H1 (cell line): ENCODE results near the gene CD44. TPM values are rescaled to one million over a fixed set of nuclear protein-coding genes. Genes with fewer than 3 reads are reported as not detected.

Experiments
- CTCF ChIA-PET: fragments of 300-600 bp; sonication (Branson Sonifier 250); formaldehyde crosslinking; loops from one replicate; lab custom pipeline; 2021; ENCODE audit not compliant: partially characterized antibody; lab: Charles Lee
- POLR2A ChIA-PET: fragments of 300-600 bp; sonication (Branson Sonifier 250); formaldehyde crosslinking; loops from one replicate; lab custom pipeline; 2021; ENCODE audit warnings: inconsistent platforms; ENCODE audit not compliant: partially characterized antibody; lab: Charles Lee
- DNase-seq, 2 experiments: peaks; one replicate each; pipeline versions ENCODE4 v3.0.0 to v3.0.0-alpha.2; 2010 to 2022; ENCODE audit warnings: low spot score in 2 of 2, low read depth in 1 of 2, mixed read lengths in 1 of 2
- FAIRE-seq: peaks from 2 replicates; lab custom pipeline; 2011; peaks lifted over from hg19 to GRCh38; lab: Jason Lieb, UNC
- H2AFZ ChIP-seq: 2 replicates; pipeline ENCODE4 v1.8.1; 2012; ENCODE audit warnings: low read length, inconsistent platforms
- H2AK5ac ChIP-seq: 2 replicates; pipeline ENCODE4 v1.6.1; 2013; ENCODE audit warnings: low read depth, low read length
- H2BK120ac ChIP-seq: replicated peaks from 2 replicates; pipeline ENCODE3; 2013; ENCODE audit warnings: low read depth, low read length, inconsistent platforms
- H2BK12ac ChIP-seq: 2 replicates; pipeline ENCODE4 v1.6.1; 2013; ENCODE audit warnings: low read depth, low read length
- H2BK15ac ChIP-seq: 2 replicates; pipeline ENCODE4 v1.6.1; 2013; ENCODE audit warnings: low read length
- H2BK20ac ChIP-seq: 2 replicates; pipeline ENCODE4 v1.6.1; 2013; ENCODE audit warnings: low read length
- H2BK5ac ChIP-seq: 2 replicates; pipeline ENCODE4 v1.6.1; 2013; ENCODE audit warnings: low read depth, low read length
- H3K14ac ChIP-seq: 2 replicates; pipeline ENCODE4 v1.6.1; 2013; ENCODE audit warnings: inconsistent platforms; ENCODE audit not compliant: insufficient read length
- H3K18ac ChIP-seq: 2 replicates; pipeline ENCODE4 v1.6.1; 2013; ENCODE audit warnings: low read length; ENCODE audit errors: extremely low read depth
- H3K23ac ChIP-seq: 2 replicates; pipeline ENCODE4 v1.6.1; 2013; ENCODE audit warnings: inconsistent platforms; ENCODE audit not compliant: insufficient read length
- H3K23me2 ChIP-seq: 2 replicates; pipeline ENCODE4 v1.6.1; 2013; ENCODE audit warnings: low read depth, low read length
- H3K27ac ChIP-seq: 2 replicates; pipeline ENCODE4 v1.6.1; 2011; ENCODE audit warnings: low read depth, low read length, inconsistent platforms
- H3K27me3 ChIP-seq, 4 experiments: replicated peaks in 1 of 4; 1 replicate in 1 of 4; 2 replicates in 3 of 4; pipeline versions ENCODE4 v1.6.1 to v1.8.1; 2011 to 2013; ENCODE audit warnings: low read length in 3 of 4, mild to moderate bottlenecking in 3 of 4, inconsistent platforms in 2 of 4, mixed read lengths in 2 of 4, moderate library complexity in 1 of 4; ENCODE audit not compliant: control insufficient read depth in 3 of 4, insufficient read depth in 3 of 4; ENCODE audit errors: extremely low read depth in 1 of 4
- H3K36me3 ChIP-seq, 4 experiments: 2 replicates each; pipeline versions ENCODE4 v1.6.1 to v1.8.1; 2011 to 2013; ENCODE audit warnings: mild to moderate bottlenecking in 4 of 4, low read length in 3 of 4, moderate library complexity in 2 of 4, control low read depth in 1 of 4, inconsistent platforms in 1 of 4; ENCODE audit not compliant: insufficient read depth in 4 of 4, control insufficient read depth in 2 of 4
- H3K4ac ChIP-seq: replicated peaks from 2 replicates; pipeline ENCODE3; 2013; ENCODE audit warnings: low read length, low read depth, mixed read lengths, inconsistent platforms; ENCODE audit not compliant: insufficient read length
- H3K4me1 ChIP-seq, 4 experiments: replicated peaks in 1 of 4; 1 replicate in 1 of 4; 2 replicates in 3 of 4; pipeline versions ENCODE4 v1.6.1 to v1.8.1; 2011 to 2013; ENCODE audit warnings: low read length in 3 of 4, inconsistent platforms in 2 of 4, mixed read lengths in 1 of 4; ENCODE audit not compliant: insufficient read depth in 4 of 4, control insufficient read depth in 3 of 4
- H3K4me2 ChIP-seq, 2 experiments: 2 replicates each; pipeline versions ENCODE4 v1.6.1 to v1.8.1; 2011 to 2013; ENCODE audit warnings: low read depth in 2 of 2, low read length in 2 of 2, control low read depth in 1 of 2, inconsistent platforms in 1 of 2, mild to moderate bottlenecking in 1 of 2; ENCODE audit not compliant: insufficient read depth in 1 of 2
- H3K4me3 ChIP-seq, 4 experiments: fragments of 200-600, 300-600 bp in 1 of 4; sonication (generic), shearing (Covaris generic), sonication (Bioruptor Twin) in 1 of 4; 2 replicates each; pipeline versions ENCODE4 v1.5.1 to v1.8.1; 2011 to 2016; ENCODE audit warnings: low read length in 4 of 4, low read depth in 3 of 4, control low read depth in 2 of 4, inconsistent platforms in 2 of 4, mild to moderate bottlenecking in 2 of 4, mixed read lengths in 1 of 4, moderate library complexity in 1 of 4; ENCODE audit not compliant: insufficient read depth in 2 of 4; ENCODE audit errors: extremely low read depth in 1 of 4
- H3K56ac ChIP-seq: replicated peaks from 2 replicates; pipeline ENCODE3; 2013; ENCODE audit warnings: low read depth, mild to moderate bottlenecking, mixed read lengths, low read length, inconsistent platforms; ENCODE audit not compliant: insufficient read length
- H3K79me1 ChIP-seq: 2 replicates; pipeline ENCODE4 v1.6.1; 2013; ENCODE audit warnings: low read depth, low read length, control low read depth
- H3K79me2 ChIP-seq, 2 experiments: 2 replicates each; pipeline versions ENCODE4 v1.6.1 to v1.8.1; 2012 to 2013; ENCODE audit warnings: low read length in 2 of 2, mild to moderate bottlenecking in 2 of 2, inconsistent platforms in 1 of 2; ENCODE audit not compliant: insufficient read depth in 2 of 2, control insufficient read depth in 1 of 2
- H3K9ac ChIP-seq, 4 experiments: replicated peaks in 1 of 4; 1 replicate in 1 of 4; 2 replicates in 3 of 4; pipeline versions ENCODE4 v1.6.1 to v1.8.1; 2011 to 2013; ENCODE audit warnings: low read depth in 3 of 4, low read length in 3 of 4, control low read depth in 2 of 4, mild to moderate bottlenecking in 2 of 4, moderate library complexity in 2 of 4, inconsistent platforms in 1 of 4; ENCODE audit errors: extremely low read depth in 1 of 4
- H3K9me3 ChIP-seq, 2 experiments: 2 replicates each; pipeline versions ENCODE4 v1.6.1 to v1.8.1; 2012 to 2013; ENCODE audit warnings: mild to moderate bottlenecking in 2 of 2, moderate library complexity in 2 of 2, control low read depth in 1 of 2, inconsistent platforms in 1 of 2, low read depth in 1 of 2, low read length in 1 of 2, mixed read lengths in 1 of 2; ENCODE audit not compliant: insufficient read depth in 2 of 2
- H4K20me1 ChIP-seq, 2 experiments: replicated peaks in 1 of 2; 2 replicates each; pipeline versions ENCODE3 to v1.8.1; 2011 to 2013; ENCODE audit warnings: inconsistent platforms in 2 of 2, low read length in 2 of 2, mild to moderate bottlenecking in 1 of 2; ENCODE audit not compliant: insufficient read depth in 2 of 2, control insufficient read depth in 1 of 2
- H4K5ac ChIP-seq: 2 replicates; pipeline ENCODE4 v1.6.1; 2013; ENCODE audit warnings: low read length, low read depth, mixed read lengths, inconsistent platforms; ENCODE audit not compliant: insufficient read length
- H4K8ac ChIP-seq: 2 replicates; pipeline ENCODE4 v1.8.0; 2013; ENCODE audit warnings: mild to moderate bottlenecking, moderate library complexity, low read length, inconsistent platforms; ENCODE audit not compliant: insufficient read depth; ENCODE audit errors: extremely low read depth
- H4K91ac ChIP-seq: replicated peaks from 2 replicates; pipeline ENCODE3; 2013; ENCODE audit warnings: low read length, mixed read lengths, inconsistent platforms; ENCODE audit not compliant: insufficient read length
- WGBS, 2 experiments: shearing (Covaris generic) in 1 of 2; methylation state at CpG; one replicate each; pipeline versions ENCODE4 v1.1.6 to v1.1.7; 2013 to 2015; ENCODE audit warnings: low lambda C conversion rate in 2 of 2, mixed read lengths in 2 of 2, inconsistent platforms in 1 of 2, low coverage in 1 of 2, missing lambda C conversion rate in 1 of 2; ENCODE audit not compliant: insufficient replicate concordance in 2 of 2, insufficient coverage in 1 of 2, insufficient read length in 1 of 2; ENCODE audit errors: extremely low coverage in 1 of 2, missing lambda C conversion rate in 1 of 2; 5-methylcytosine and 5-hydroxymethylcytosine counted together
- polyA plus RNA-seq, 7 experiments: library from polyadenylated mRNA; depleted of rRNA in 3 of 7; stranded (reverse) in 5 of 7; unstranded in 2 of 7; fragments of >200 nt in 5 of 7; fragments of 200-250 nt in 2 of 7; gene quantifications; 1 replicate in 5 of 7; 2 replicates in 1 of 7; 4 replicates in 1 of 7; pipeline versions ENCODE4 v1.2.1 to v1.2.3, GENCODE V29; 2011 to 2013; ENCODE audit warnings: missing spikeins in 2 of 7, mixed read lengths in 2 of 7
- total RNA-seq: library from RNA; stranded (reverse); fragmentation: NEBNext Ultra II Directional; extraction: Animal tissue kit (Norgen Biotek cat#: 25700); gene quantifications from 2 replicates; pipeline ENCODE4 v1.2.1, GENCODE V29; 2021

The CD44 gene
- total and polyA plus RNA-seq, 2 of the 8 experiments (the other 6 are each of a cell fraction or from before 2014, with no cell fraction given): 11.8 to 13.7 TPM

- 94% methylated on average over 2 of the region's 2 CpGs; no CpG with 5 or more reads in 1 of the 2 experiments for WGBS, 2 experiments
- Histone ChIP-seq H3K4me3 (no peak overlapping the region), H3K27me3 (no peaks in the 10 kb centered on the region), H3K4ac (no peak overlapping the region), H2BK12ac (no peak overlapping the region), H4K91ac (no peak overlapping the region), H4K20me1 (no peaks in the 10 kb centered on the region), H3K27ac (no peak overlapping the region), H3K79me1 (no peaks in the 10 kb centered on the region), H3K23ac (no peak overlapping the region), H2AK5ac (no peak overlapping the region), H3K36me3 (no peaks in the 10 kb centered on the region), H3K56ac (no peak overlapping the region), H2BK20ac (no peak overlapping the region), H2BK120ac (no peak overlapping the region), H3K4me2 (no peak overlapping the region), H4K5ac (no peak overlapping the region), H3K9ac (no peak overlapping the region), H4K8ac (no peak overlapping the region), H3K18ac (no peak overlapping the region), H2BK5ac (no peak overlapping the region), H2AFZ (no peak overlapping the region), H2BK15ac (no peak overlapping the region), H3K79me2 (no peaks in the 10 kb centered on the region), H3K14ac (no peak overlapping the region), H3K4me1 (no peaks in the 10 kb centered on the region), H3K9me3 (no peaks in the 10 kb centered on the region), H3K23me2 (no peaks in the 10 kb centered on the region)
- DNase-seq: no peak
- ChIA-PET POLR2A (no interaction called here), CTCF (interaction anchor here (0.6 to 1.4 kb wide), 3 partner anchors 9 to 18 kb away, joined by 3 read pairs; no protein-coding TSS in a partner anchor)
- no peak for FAIRE-seq
Observed at GRCh38 chr11:35255514-35255913, 116.5 kb downstream of the CD44 start.
